A673 (cell line): Measurements from ENCODE around the gene SEPSECS.

ENCODE experiments used
- EZH2 ChIP-seq: fragments of 200-600 bp; sonication (generic); IDR thresholded peaks from 2 replicates; pipeline ENCODE4 v1.6.1; 2017; ENCODE audit warnings: borderline replicate concordance, low read depth, mild to moderate bottlenecking, mixed read lengths, antibody characterized with exemption, low read length; ENCODE audit not compliant: poor library complexity, severe bottlenecking
- TF ChIP-seq, protein P1 (sequence below): fragments of 300-800, 200-600 bp; sonication (generic); conservative IDR thresholded peaks from 2 replicates; pipeline ENCODE4 v1.5.1; 2017; ENCODE audit warnings: low read depth, mild to moderate bottlenecking, antibody characterized with exemption, low read length, moderate library complexity, mixed read lengths

DNA sequence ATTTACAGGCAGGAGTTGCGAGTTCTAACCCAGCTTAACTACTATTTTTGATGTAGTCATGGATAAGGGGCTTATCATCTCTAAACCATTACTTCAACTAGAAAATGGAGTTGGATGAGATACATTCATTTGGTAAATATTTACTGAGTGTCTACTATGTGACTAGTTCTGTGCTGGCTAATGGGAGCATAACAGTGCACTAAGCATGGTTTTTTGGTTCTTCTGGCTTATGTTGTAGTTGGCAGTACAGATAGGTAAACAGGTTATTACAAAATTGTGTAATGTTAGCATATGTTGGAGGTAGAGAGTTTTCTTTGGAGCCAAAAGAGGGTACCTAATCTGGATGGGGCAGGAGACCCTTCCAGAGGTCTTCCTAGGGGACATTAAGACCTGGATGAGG lies 47.7 kb upstream of the SEPSECS start:
- no peak for TF ChIP-seq EZH2
- TF ChIP-seq, protein P1, sequence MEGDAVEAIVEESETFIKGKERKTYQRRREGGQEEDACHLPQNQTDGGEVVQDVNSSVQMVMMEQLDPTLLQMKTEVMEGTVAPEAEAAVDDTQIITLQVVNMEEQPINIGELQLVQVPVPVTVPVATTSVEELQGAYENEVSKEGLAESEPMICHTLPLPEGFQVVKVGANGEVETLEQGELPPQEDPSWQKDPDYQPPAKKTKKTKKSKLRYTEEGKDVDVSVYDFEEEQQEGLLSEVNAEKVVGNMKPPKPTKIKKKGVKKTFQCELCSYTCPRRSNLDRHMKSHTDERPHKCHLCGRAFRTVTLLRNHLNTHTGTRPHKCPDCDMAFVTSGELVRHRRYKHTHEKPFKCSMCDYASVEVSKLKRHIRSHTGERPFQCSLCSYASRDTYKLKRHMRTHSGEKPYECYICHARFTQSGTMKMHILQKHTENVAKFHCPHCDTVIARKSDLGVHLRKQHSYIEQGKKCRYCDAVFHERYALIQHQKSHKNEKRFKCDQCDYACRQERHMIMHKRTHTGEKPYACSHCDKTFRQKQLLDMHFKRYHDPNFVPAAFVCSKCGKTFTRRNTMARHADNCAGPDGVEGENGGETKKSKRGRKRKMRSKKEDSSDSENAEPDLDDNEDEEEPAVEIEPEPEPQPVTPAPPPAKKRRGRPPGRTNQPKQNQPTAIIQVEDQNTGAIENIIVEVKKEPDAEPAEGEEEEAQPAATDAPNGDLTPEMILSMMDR: no peak
